ENCODE results near the gene KCNK18. TPM values are rescaled to one million over a fixed set of nuclear protein-coding genes. Genes with fewer than 3 reads are reported as not detected.
"Not testable (repeated sequence)": the region's sequence is repeated elsewhere in the genome, so short reads cannot be mapped to it uniquely, and the experiment has no call there.

The KCNK18 gene
- polyA plus RNA-seq, 1 donor from 2014 or later, result not detected

DNA sequence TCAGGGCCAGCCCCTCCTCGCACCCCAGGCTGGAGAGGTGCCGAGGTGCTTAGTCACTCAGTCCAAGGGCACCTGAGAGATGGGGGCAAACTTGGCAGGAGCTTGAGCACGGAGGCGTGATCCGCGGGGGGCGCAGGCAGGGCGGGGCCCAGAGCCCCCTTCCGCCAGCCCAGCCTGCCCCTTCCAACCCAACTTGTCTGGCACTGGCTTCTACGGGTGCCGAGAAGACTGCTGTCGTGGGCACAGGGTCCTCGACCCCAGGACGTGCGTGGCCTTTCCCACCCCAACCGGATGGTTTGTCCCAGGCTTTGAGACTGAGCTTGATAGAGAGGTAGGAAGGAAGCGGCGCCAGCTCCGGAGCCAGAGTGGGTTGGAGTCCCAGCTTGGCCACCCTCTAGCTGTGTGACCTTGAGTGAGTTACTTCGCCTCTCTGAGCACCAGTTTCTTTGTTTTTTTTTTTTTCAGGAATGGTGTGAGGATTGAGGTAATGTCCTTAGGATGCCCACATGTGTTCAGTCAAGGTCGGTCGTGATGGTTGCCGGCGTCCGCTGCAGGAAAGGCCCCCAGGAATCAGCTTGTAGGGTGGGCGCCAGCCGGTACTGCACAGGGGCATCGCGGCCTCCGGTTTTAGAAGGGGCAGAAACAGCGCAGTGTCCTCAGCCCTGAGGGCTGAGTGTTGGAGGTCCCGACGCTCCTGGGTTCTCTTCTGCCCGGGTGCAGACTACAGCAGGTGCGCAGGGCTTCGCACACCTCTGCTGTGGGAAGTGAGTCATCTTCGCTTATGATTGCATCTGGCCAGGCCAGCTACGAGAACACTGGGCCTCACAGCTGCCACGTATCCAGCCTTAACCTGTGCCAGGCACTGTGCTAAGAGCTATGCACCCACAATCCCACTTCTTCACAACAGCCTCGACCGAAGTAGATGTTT lies 30.6 kb upstream of the KCNK18 start:
- Mint-ChIP-seq H3K27me3 (peaks cover 60% of the 10 kb centered on the region), H3K27ac (peak overlapping the region in 2 of 3 donors; percentile 67 to 82), H3K4me1 (peaks cover 4 to 22% (median 5%) of the 10 kb centered on the region in 3 donors), H3K4me3 (peak overlapping the region in 2 of 4 donors; percentile 30 to 42), H3K9me3 (peaks cover 0 to 4% (median 0%) of the 10 kb centered on the region in 3 donors), H3K36me3 (no peaks in the 10 kb centered on the region)

GRCh38 chr10:117167346-117167788 lies 29.9 kb upstream of the KCNK18 start:
- H3K9me3 Mint-ChIP-seq, result peaks cover 0 to 1% (median 0%) of the 10 kb centered on the region in 3 donors
- peak overlapping the region; percentile 18 to 44 (median 38) for H3K4me3 Mint-ChIP-seq
- H3K36me3 Mint-ChIP-seq, result no peaks in the 10 kb centered on the region
- peaks cover 4 to 19% (median 5%) of the 10 kb centered on the region in 3 donors for H3K4me1 Mint-ChIP-seq
- H3K27me3 Mint-ChIP-seq, result peaks cover 59% of the 10 kb centered on the region
- peak overlapping the region in 2 of 3 donors; percentile 5 to 82 for H3K27ac Mint-ChIP-seq

DNA sequence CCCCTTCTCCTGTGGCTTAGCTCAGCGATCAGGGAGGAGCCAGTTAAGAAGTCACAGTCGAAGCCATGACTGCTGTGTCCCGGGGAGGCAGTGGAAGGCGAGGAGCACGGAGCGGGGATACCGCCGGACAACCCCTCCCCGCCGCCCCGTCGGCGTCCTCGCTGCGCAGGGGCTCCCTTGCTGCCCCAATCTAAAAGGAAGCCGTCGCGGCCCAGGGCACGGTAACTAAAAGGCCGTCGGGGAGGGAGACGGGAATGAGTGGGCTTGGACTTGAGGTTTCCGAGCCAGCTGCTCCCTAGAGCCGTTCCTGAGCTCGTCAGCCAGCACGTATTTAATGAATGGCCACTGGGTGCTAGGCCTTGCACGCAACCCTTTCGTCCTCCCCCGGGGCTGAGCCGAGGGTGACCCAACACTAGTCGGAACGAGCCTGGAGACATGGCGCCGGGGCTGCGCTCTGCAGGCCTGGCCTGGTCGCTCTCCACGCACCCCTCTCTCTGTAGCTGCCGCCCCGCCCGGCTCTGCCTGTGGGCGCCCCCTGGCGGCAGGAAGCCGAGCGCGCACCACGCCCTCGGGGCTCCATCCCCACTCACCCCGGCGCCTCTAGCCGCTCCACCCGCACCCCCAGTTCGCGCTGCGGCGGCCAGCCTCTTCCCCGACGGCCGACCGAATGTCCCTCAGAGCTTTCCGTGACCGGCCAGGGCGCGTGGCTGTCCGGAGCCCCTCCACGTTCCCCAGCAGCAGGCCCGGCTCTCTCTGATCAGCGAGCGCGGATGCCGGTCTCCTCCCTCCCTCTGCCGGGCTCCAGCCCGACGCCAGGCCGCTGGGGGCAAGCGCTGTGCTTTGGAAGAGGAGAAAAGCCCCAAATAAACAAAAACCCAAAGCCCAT lies 29.3 kb upstream of the KCNK18 start:
- Mint-ChIP-seq H3K27me3 (peaks cover 58% of the 10 kb centered on the region), H3K9me3 (peaks cover 0 to 1% (median 0%) of the 10 kb centered on the region in 3 donors), H3K4me1 (peaks cover 4 to 16% (median 5%) of the 10 kb centered on the region in 3 donors), H3K4me3 (peak overlapping the region in 3 of 4 donors; percentile 5 to 86 (median 62)), H3K36me3 (no peaks in the 10 kb centered on the region), H3K27ac (peak overlapping the region in 1 of 3 donors; percentile 31)

DNA sequence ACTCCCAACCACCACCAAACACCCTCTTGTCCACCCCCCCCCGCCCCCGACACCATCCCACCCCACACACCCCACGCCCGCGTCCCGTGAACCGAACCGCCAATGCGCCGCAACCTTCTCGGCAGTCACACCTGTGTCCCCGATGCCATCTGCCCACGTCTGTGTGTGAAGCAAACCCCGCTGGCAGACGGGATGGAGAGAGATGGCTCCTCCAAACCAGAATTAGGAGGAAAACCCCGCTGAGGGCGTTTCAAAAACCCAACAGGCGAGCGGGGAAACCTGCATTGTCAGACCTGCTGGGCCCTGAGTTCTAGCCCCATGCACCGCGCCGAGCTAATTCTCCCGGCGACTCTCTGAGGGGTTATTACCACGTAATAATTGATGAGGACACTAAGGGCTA lies 28.6 kb upstream of the KCNK18 start:
- Mint-ChIP-seq H3K4me1 (peaks cover 4 to 16% (median 5%) of the 10 kb centered on the region in 3 donors), H3K27ac (peak overlapping the region in 2 of 3 donors; percentile 8 to 89), H3K4me3 (peak overlapping the region in 1 of 4 donors; percentile 70), H3K36me3 (no peaks in the 10 kb centered on the region), H3K9me3 (peaks cover 0 to 1% (median 0%) of the 10 kb centered on the region in 3 donors), H3K27me3 (peaks cover 58% of the 10 kb centered on the region)

- no peaks in the 10 kb centered on the region for H3K36me3 Mint-ChIP-seq
- peak overlapping the region in 1 of 4 donors; percentile 9 for H3K4me3 Mint-ChIP-seq
- peaks cover 3 to 15% (median 5%) of the 10 kb centered on the region in 3 donors for H3K4me1 Mint-ChIP-seq
- H3K27me3 Mint-ChIP-seq, result peaks cover 54% of the 10 kb centered on the region
- peak overlapping the region in 2 of 3 donors; percentile 8 for H3K27ac Mint-ChIP-seq
- no peaks in the 10 kb centered on the region for H3K9me3 Mint-ChIP-seq
These were observed 27.8 kb upstream of the KCNK18 start for GRCh38 chr10:117169480-117169879.

DNA sequence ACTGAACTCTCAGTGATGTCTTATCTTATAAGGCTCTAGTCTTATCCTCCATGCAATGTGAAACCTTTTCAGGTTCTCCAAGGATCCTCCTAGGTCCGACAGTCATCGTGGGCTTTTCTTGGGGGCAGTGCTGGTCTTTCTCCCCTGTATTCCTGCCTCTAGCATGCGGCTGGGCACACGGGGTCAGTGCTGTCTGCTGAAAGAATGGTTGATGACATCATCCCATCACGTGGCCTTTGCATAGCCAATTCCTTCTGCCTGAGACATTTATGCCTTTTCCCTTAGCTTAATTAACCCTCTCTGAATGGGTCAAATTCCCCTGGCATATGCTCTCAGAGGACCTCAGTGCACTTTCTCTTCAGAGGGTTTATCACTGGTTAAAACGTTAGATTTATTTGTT lies 27.0 kb upstream of the KCNK18 start:
- H3K4me3 Mint-ChIP-seq, result no peak overlapping the region
- peaks cover 6 to 16% (median 8%) of the 10 kb centered on the region in 3 donors for H3K4me1 Mint-ChIP-seq
- no peaks in the 10 kb centered on the region for H3K9me3 Mint-ChIP-seq
- H3K27ac Mint-ChIP-seq, result no peak overlapping the region
- H3K27me3 Mint-ChIP-seq, result peaks cover 52% of the 10 kb centered on the region
- no peaks in the 10 kb centered on the region for H3K36me3 Mint-ChIP-seq

- peak overlapping the region; percentile 81 to 96 (median 91) for H3K4me3 Mint-ChIP-seq
- no peaks in the 10 kb centered on the region for H3K9me3 Mint-ChIP-seq
- no peaks in the 10 kb centered on the region for H3K36me3 Mint-ChIP-seq
- H3K27ac Mint-ChIP-seq, result peak overlapping the region in 2 of 3 donors; percentile 16 to 23
- peaks cover 25% of the 10 kb centered on the region for H3K27me3 Mint-ChIP-seq
- H3K4me1 Mint-ChIP-seq, result peaks cover 10 to 14% (median 12%) of the 10 kb centered on the region in 3 donors
These were observed 22.7 kb upstream of the KCNK18 start for GRCh38 chr10:117174439-117175214.

DNA sequence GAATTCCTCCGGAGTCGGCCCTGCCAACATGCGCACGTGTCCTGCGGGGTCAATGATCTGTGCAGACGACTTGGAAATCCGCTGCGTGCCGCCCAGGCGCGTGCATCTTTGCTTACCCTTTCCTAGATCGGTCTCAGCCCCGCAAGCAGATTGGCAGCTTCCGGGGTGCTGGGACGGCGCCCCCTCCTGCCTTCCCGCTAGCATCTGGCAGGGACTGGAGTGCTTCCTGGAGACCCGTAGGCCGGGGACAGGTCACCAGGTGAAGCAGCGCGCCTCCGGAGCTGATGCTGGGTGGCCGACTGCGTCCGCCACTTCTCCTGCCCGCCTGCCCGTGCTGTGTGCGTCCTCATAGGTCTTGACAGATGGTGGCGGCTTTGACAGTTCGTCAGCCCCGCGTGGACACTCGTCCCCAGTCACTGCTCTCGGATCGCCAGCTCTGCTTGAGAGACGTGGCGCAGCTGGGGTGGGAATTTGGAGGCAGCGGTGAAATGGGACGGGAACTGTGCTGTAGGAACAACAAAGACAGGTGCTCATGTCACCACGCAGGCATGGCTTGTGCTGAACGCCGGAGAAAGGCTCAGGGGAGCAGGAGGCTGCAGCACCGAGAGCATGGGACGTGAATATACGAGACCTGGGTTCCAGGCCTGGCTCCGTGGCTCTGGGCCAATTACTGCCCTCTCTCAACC lies 21.9 kb upstream of the KCNK18 start:
- Mint-ChIP-seq H3K27ac (no peak overlapping the region), H3K4me3 (peak overlapping the region; percentile 81 to 96 (median 91)), H3K36me3 (no peaks in the 10 kb centered on the region), H3K27me3 (peaks cover 22% of the 10 kb centered on the region), H3K9me3 (no peaks in the 10 kb centered on the region), H3K4me1 (peaks cover 10 to 14% (median 12%) of the 10 kb centered on the region in 3 donors)

- H3K27me3 Mint-ChIP-seq, result peaks cover 19% of the 10 kb centered on the region
- H3K27ac Mint-ChIP-seq, result no peak overlapping the region
- H3K36me3 Mint-ChIP-seq, result no peaks in the 10 kb centered on the region
- H3K4me1 Mint-ChIP-seq, result peaks cover 10 to 14% (median 12%) of the 10 kb centered on the region in 3 donors
- H3K9me3 Mint-ChIP-seq, result no peaks in the 10 kb centered on the region
- H3K4me3 Mint-ChIP-seq, result peak overlapping the region; percentile 81 to 96 (median 91)
These were observed 21.3 kb upstream of the KCNK18 start for GRCh38 chr10:117175901-117176534.

GRCh38 chr10:117178190-117178589 lies 19.1 kb upstream of the KCNK18 start:
- peak overlapping the region in 1 of 4 donors; percentile 25 for H3K4me3 Mint-ChIP-seq
- H3K27ac Mint-ChIP-seq, result no peak overlapping the region
- peaks cover 10 to 14% (median 12%) of the 10 kb centered on the region in 3 donors for H3K4me1 Mint-ChIP-seq
- peaks cover 13% of the 10 kb centered on the region for H3K27me3 Mint-ChIP-seq
- no peaks in the 10 kb centered on the region for H3K9me3 Mint-ChIP-seq
- no peaks in the 10 kb centered on the region for H3K36me3 Mint-ChIP-seq

- Mint-ChIP-seq H3K4me3 (no peak overlapping the region), H3K27ac (no peak overlapping the region), H3K4me1 (peaks cover 0 to 1% (median 0%) of the 10 kb centered on the region in 3 donors), H3K27me3 (peaks cover 3% of the 10 kb centered on the region), H3K9me3 (peaks cover 1 to 10% (median 4%) of the 10 kb centered on the region in 3 donors), H3K36me3 (no peaks in the 10 kb centered on the region)
These were observed 13.0 kb upstream of the KCNK18 start for GRCh38 chr10:117184296-117184695.

DNA sequence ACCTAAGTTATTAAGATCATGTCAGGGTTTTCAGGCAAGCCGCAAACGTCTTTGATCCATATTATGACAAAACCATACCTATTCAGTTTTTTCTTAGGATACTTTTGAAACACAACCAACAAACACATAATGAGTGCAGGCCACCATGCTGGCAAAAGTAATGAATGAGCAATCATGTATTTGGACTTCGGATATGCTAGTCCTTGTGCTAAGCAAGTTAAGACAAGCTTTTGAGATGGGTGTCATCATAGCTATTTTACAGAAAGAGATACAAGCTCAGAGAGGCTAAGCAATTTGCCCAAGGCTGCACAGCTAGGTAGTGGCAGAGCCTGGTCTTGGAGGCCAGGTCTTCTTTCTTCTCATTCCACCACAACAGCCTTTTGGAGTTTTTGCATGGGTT lies 12.5 kb upstream of the KCNK18 start:
- Mint-ChIP-seq H3K4me1 (peaks cover 0 to 1% (median 0%) of the 10 kb centered on the region in 3 donors), H3K27ac (no peak overlapping the region), H3K4me3 (no peak overlapping the region), H3K36me3 (no peaks in the 10 kb centered on the region), H3K27me3 (peaks cover 2% of the 10 kb centered on the region), H3K9me3 (peaks cover 4 to 13% (median 4%) of the 10 kb centered on the region in 3 donors)

GRCh38 chr10:117185817-117186216 lies 11.5 kb upstream of the KCNK18 start:
- not testable (repeated sequence) for H3K4me1 Mint-ChIP-seq, H3K27me3 Mint-ChIP-seq, H3K36me3 Mint-ChIP-seq, H3K27ac Mint-ChIP-seq
- peak overlapping the region in 1 of 4 donors; percentile 43 for H3K4me3 Mint-ChIP-seq
- peaks cover 4 to 14% (median 5%) of the 10 kb centered on the region in 3 donors for H3K9me3 Mint-ChIP-seq
